Chondrocyte (in vitro differentiated cells): ENCODE measurements around the gene NEK6. TPM values are rescaled to one million over a fixed set of nuclear protein-coding genes. Genes with fewer than 3 reads are reported as not detected.

Experiments used
- DNase-seq: peaks from one replicate; pipeline ENCODE4 v3.0.0; 2021; ENCODE audit warnings: mixed read lengths, low spot score
- H3K27ac Mint-ChIP-seq: one replicate; pipeline ENCODE4 v1.8.0; 2021; ENCODE audit warnings: mild to moderate bottlenecking, moderate library complexity, mixed read lengths; ENCODE audit not compliant: unreplicated experiment
- H3K27me3 Mint-ChIP-seq: 2 replicates; pipeline ENCODE4 v1.8.0; 2021; ENCODE audit warnings: low read depth, mixed read lengths
- H3K36me3 Mint-ChIP-seq: 2 replicates; pipeline ENCODE4 v1.8.0; 2021; ENCODE audit warnings: low read depth, mixed read lengths
- H3K4me1 Mint-ChIP-seq: 2 replicates; pipeline ENCODE4 v1.8.0; 2021; ENCODE audit warnings: low read depth, mild to moderate bottlenecking, mixed read lengths
- H3K4me3 Mint-ChIP-seq: one replicate; pipeline ENCODE4 v1.8.0; 2021; ENCODE audit warnings: mild to moderate bottlenecking, moderate library complexity, mixed read lengths; ENCODE audit not compliant: unreplicated experiment
- H3K9me3 Mint-ChIP-seq: 2 replicates; pipeline ENCODE4 v1.8.0; 2021; ENCODE audit warnings: low read depth, mixed read lengths
- total RNA-seq: library from RNA; stranded (reverse); gene quantifications from 3 replicates; pipeline ENCODE4 v1.2.1, GENCODE V29; 2021
- TF ChIP-seq, protein P1 (sequence below): fragments of 200-600 bp; sonication (generic); IDR thresholded peaks from 2 replicates; pipeline ENCODE4 v1.5.0; 2021; ENCODE audit warnings: antibody characterized with exemption, mild to moderate bottlenecking, moderate library complexity

The NEK6 gene
- total RNA-seq, 1 donor from 2014 or later: 110 TPM

DNA sequence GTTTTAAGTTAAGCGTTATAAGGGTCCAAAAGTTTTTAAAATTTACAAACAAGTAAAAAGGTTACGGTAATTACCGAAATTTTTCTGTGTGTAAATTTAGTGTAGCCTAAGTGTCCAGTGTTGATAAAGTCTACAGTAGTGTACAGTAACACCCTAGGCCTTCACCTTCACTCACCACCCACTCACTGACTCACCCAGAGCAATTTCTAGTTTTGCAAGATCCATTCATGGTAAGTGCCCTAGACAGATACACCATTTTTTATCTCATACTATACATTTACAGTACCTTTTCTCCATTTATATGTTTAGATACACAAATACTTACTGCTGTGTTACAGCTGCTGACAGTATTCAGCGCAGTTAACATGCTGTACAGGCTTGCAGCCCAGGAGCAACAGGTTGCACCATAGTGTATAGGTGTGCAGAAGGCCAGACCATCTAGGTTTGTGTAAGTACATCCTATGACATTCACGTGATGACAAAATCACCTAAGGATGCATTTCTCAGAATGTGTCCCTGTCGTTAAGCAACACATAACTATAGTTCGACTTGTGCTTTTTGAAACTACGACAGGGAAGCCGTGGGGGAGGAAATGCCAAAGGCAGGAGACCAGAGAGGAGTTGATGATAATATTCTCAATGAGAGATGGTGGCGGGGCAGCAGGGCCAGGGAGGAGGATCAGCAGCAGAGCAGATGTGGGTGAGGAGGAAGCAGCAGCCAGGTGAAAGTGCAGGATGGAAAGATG lies 108.9 kb downstream of the NEK6 start:
- Mint-ChIP-seq H3K4me1 (peaks cover 29% of the 10 kb centered on the region), H3K36me3 (peaks cover 3% of the 10 kb centered on the region)
- no peak for DNase-seq

DNA sequence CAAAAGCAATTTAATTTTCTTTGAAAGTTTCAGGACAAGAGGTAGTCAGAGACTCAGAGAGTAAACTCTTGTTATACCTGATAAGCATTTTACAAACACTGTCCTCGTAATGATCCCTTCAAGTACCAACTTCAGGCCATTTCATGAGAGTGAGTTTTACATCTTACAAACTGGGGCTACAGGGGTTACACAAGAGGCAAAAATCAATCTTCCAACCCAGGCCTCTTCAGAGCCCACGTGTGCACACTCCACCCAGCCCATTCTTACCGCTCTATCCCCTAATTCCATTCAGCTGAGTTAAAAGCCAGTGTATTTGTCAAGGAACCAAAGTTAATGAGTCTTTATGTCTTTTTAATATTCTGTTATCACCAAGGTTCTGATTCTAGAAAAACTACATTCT lies 110.9 kb downstream of the NEK6 start:
- Mint-ChIP-seq H3K36me3 (peaks cover 6% of the 10 kb centered on the region), H3K4me1 (peaks cover 41% of the 10 kb centered on the region), H3K27ac (no peak overlapping the region), H3K9me3 (peaks cover 3% of the 10 kb centered on the region), H3K4me3 (no peak overlapping the region), H3K27me3 (no peaks in the 10 kb centered on the region)
- TF ChIP-seq, protein P1, sequence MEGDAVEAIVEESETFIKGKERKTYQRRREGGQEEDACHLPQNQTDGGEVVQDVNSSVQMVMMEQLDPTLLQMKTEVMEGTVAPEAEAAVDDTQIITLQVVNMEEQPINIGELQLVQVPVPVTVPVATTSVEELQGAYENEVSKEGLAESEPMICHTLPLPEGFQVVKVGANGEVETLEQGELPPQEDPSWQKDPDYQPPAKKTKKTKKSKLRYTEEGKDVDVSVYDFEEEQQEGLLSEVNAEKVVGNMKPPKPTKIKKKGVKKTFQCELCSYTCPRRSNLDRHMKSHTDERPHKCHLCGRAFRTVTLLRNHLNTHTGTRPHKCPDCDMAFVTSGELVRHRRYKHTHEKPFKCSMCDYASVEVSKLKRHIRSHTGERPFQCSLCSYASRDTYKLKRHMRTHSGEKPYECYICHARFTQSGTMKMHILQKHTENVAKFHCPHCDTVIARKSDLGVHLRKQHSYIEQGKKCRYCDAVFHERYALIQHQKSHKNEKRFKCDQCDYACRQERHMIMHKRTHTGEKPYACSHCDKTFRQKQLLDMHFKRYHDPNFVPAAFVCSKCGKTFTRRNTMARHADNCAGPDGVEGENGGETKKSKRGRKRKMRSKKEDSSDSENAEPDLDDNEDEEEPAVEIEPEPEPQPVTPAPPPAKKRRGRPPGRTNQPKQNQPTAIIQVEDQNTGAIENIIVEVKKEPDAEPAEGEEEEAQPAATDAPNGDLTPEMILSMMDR: no peak
- no peak for DNase-seq

More for the DNA sequence above, 108.9 kb downstream of the NEK6 start:
- H3K4me3 Mint-ChIP-seq: no peak overlapping the region
- no peaks in the 10 kb centered on the region for H3K9me3 Mint-ChIP-seq
- TF ChIP-seq, protein P1: no peak
- H3K27me3 Mint-ChIP-seq: no peaks in the 10 kb centered on the region
- no peak overlapping the region for H3K27ac Mint-ChIP-seq

GRCh38 chr9:124369231-124369797 lies 111.6 kb downstream of the NEK6 start:
- TF ChIP-seq, protein P1: no peak
- peaks cover 41% of the 10 kb centered on the region for H3K4me1 Mint-ChIP-seq
- H3K27ac Mint-ChIP-seq: no peak overlapping the region
- no peaks in the 10 kb centered on the region for H3K27me3 Mint-ChIP-seq
- peaks cover 8% of the 10 kb centered on the region for H3K9me3 Mint-ChIP-seq
- H3K36me3 Mint-ChIP-seq: peaks cover 10% of the 10 kb centered on the region
- H3K4me3 Mint-ChIP-seq: no peak overlapping the region
- no peak for DNase-seq

- Mint-ChIP-seq H3K4me3 (no peak overlapping the region), H3K27ac (no peak overlapping the region), H3K36me3 (peaks cover 12% of the 10 kb centered on the region), H3K9me3 (peaks cover 8% of the 10 kb centered on the region), H3K4me1 (peaks cover 41% of the 10 kb centered on the region), H3K27me3 (no peaks in the 10 kb centered on the region)
- DNase-seq: no peak
- TF ChIP-seq, protein P1: no peak
Measured at GRCh38 chr9:124370896-124371582, 113.3 kb downstream of the NEK6 start.

DNA sequence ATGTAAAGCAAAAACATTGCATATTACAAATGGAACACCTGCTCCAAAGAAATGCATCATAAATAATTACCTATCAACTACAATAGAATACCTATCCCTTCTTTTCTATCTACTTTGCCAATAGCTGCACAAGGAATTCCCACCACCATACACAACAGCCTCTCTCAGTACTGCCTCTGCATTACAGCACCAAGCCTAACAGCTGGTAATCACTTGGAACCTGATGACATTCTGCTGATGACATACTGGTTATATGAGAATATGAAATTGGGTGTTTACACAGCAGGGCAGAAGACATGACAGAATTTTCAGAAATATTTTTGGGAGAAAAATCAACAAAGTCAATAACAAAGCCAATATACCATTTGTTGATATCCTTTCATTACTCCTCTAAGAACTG lies 114.3 kb downstream of the NEK6 start:
- DNase-seq: no peak
- no peaks in the 10 kb centered on the region for H3K27me3 Mint-ChIP-seq
- H3K27ac Mint-ChIP-seq: peak overlapping the region; percentile 4
- peaks cover 8% of the 10 kb centered on the region for H3K9me3 Mint-ChIP-seq
- TF ChIP-seq, protein P1: no peak
- peaks cover 12% of the 10 kb centered on the region for H3K36me3 Mint-ChIP-seq
- peaks cover 41% of the 10 kb centered on the region for H3K4me1 Mint-ChIP-seq
- no peak overlapping the region for H3K4me3 Mint-ChIP-seq
